Measurements from ENCODE around the gene CDYL2. TPM values are rescaled to one million over a fixed set of nuclear protein-coding genes. Genes with fewer than 3 reads are reported as not detected.

CDYL2 gene
- total RNA-seq, 1 donor from 2014 or later = 2.9 TPM

DNA sequence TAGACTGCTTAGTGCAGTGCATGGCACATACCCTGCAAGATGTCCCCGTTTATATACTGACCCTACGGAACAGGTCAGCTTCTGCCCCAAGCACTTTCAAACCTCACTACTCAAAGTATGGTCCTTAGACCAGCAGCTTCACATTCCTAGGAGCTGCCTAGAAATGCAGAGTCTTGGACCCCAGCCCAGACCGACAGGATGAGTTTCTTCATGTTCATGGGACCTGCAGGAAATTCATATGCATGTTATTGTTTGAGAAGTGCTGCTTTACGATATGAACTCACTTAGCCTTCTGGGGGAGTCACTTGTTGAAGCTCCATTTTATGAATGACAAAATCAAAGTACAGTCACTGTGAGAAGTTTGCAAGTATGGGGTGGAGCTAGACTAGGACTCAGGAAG lies 181.0 kb downstream of the CDYL2 start:
- TF ChIP-seq, protein P1, sequence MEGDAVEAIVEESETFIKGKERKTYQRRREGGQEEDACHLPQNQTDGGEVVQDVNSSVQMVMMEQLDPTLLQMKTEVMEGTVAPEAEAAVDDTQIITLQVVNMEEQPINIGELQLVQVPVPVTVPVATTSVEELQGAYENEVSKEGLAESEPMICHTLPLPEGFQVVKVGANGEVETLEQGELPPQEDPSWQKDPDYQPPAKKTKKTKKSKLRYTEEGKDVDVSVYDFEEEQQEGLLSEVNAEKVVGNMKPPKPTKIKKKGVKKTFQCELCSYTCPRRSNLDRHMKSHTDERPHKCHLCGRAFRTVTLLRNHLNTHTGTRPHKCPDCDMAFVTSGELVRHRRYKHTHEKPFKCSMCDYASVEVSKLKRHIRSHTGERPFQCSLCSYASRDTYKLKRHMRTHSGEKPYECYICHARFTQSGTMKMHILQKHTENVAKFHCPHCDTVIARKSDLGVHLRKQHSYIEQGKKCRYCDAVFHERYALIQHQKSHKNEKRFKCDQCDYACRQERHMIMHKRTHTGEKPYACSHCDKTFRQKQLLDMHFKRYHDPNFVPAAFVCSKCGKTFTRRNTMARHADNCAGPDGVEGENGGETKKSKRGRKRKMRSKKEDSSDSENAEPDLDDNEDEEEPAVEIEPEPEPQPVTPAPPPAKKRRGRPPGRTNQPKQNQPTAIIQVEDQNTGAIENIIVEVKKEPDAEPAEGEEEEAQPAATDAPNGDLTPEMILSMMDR (IDR thresholded peaks at IDR 0.05) = no peak
- TF ChIP-seq POLR2A (IDR thresholded peaks at IDR 0.05) = no peak
- H3K27me3 ChIP-seq = no peaks in the 10 kb centered on the region
- H3K4me3 ChIP-seq = no peak overlapping the region
- H3K36me3 ChIP-seq = no peaks in the 10 kb centered on the region
- no peaks in the 10 kb centered on the region for H3K4me1 ChIP-seq
- no peak overlapping the region for H3K27ac ChIP-seq
- peaks cover 6% of the 10 kb centered on the region for H3K9me3 ChIP-seq
- peak in 1 of 2 donors; percentile 47 for DNase-seq (ENCODE audit: extremely low spot score in 2 of 2)
- intact Hi-C loops (cut with DNase I) = no loop called here

DNA sequence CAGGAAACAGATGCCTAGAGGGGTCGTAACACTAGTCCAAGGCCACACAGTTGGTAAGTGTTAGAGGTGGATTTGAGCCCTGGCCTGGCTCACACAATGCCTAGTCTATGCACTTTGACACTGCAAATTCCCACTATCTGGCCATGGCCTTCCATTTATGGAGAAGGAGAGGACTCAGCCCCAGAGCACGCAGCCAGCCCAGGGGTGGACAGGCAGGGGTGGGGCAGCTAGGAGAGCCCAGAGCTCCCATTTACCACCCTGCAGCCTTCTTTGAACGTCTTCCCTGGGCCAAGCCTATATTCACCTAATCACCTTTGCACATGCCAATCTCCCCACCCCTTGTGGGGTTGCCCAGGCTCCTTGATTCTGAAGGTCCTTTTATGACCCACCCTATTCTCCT lies 182.4 kb downstream of the CDYL2 start:
- no peak for TF ChIP-seq POLR2AphosphoS5 (IDR thresholded peaks at IDR 0.05; ENCODE audit: insufficient read depth in 1 of 2, low read depth in 1 of 2)
- no peak for TF ChIP-seq POLR2A (IDR thresholded peaks at IDR 0.05)
- TF ChIP-seq, protein P1 (IDR thresholded peaks at IDR 0.05) = no peak
- no peak overlapping the region for H3K27ac ChIP-seq
- no peaks in the 10 kb centered on the region for H3K27me3 ChIP-seq
- H3K36me3 ChIP-seq = no peaks in the 10 kb centered on the region
- H3K9me3 ChIP-seq = peaks cover 6% of the 10 kb centered on the region
- intact Hi-C loops (cut with DNase I) = no loop called here
- H3K4me1 ChIP-seq = no peaks in the 10 kb centered on the region
- H3K4me3 ChIP-seq = no peak overlapping the region
- peak in 1 of 2 donors; percentile 58 for DNase-seq (ENCODE audit: extremely low spot score in 2 of 2)

DNA sequence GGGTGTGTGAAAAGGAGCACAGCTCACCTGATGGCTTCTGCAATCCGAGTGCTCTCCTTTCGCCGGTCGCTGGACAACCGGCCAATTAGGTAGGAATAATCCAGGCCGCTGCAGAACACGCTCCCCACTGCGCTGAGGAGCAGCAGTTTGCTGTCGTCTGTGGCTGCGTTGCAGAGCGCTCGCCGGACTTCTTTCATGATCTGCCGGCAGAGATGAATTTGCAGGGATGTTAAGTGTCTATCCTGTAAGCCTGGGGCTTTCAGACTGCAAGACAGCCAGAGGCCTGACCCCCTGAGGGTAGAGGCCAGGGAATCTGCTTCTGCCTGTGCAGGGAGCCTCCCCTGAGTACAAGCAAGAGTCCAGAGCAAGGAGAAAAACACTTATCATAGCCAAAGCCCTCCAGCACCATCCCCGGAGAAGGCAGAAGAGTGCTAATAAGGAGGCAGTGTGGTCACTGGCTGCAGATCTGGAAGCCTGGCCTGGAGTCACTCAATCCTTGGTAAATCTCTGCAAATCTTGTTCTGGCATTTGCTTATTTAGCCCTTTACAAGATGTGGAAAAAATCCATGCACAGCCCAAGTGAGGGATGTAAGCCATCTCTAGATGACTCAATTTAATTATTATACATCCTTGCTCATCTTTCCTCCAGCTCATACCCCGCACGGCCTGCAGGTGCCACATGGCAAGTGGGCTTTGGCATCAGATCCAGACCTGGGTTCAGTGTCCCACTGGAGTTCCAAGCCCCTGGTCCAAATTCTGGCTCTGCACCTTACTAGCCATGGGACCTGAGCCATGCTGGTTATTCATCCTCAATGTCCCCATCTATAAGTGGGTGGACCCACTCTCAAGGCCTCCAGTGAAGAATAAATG lies 183.4 kb downstream of the CDYL2 start:
- Histone ChIP-seq H3K27ac (no peak overlapping the region), H3K36me3 (no peaks in the 10 kb centered on the region), H3K4me1 (no peaks in the 10 kb centered on the region), H3K4me3 (no peak overlapping the region), H3K27me3 (no peaks in the 10 kb centered on the region), H3K9me3 (peaks cover 6% of the 10 kb centered on the region)
- TF ChIP-seq POLR2AphosphoS5 (IDR thresholded peaks at IDR 0.05; ENCODE audit: insufficient read depth in 1 of 2, low read depth in 1 of 2) (no peak), POLR2A (IDR thresholded peaks at IDR 0.05) (no peak)
- TF ChIP-seq, protein P1 (IDR thresholded peaks at IDR 0.05) = no peak
- DNase-seq (ENCODE audit: extremely low spot score in 2 of 2) = peak in 1 of 2 donors; percentile 76
- intact Hi-C loops (cut with DNase I) = no loop called here

DNA sequence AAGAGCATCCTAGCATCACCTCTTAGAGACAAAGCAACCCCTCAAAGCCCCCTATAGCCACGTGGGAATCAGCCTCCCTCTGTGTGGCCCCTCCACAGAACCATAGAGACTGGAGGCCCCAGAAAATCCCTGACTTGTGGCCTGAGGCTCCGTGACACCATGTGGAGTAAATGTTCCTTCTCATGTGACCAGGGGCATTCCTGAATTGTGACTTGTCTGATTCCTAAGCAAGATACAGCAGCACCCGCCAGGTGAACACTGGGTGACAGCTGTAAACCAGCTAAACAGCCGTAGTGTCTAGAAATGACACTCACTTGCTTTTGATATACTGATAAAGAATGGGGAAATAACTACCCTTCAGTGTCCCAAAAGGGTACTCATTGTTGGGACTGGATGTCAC lies 184.6 kb downstream of the CDYL2 start:
- H3K4me1 ChIP-seq = no peaks in the 10 kb centered on the region
- peaks cover 6% of the 10 kb centered on the region for H3K9me3 ChIP-seq
- TF ChIP-seq POLR2AphosphoS5 (IDR thresholded peaks at IDR 0.05; ENCODE audit: insufficient read depth in 1 of 2, low read depth in 1 of 2) (no peak), POLR2A (IDR thresholded peaks at IDR 0.05) (no peak)
- TF ChIP-seq, protein P1 (IDR thresholded peaks at IDR 0.05) = no peak
- H3K27ac ChIP-seq = no peak overlapping the region
- intact Hi-C loops (cut with DNase I) = no loop called here
- H3K4me3 ChIP-seq = no peak overlapping the region
- DNase-seq (ENCODE audit: extremely low spot score in 2 of 2) = peak; percentile 42 to 93
- no peaks in the 10 kb centered on the region for H3K27me3 ChIP-seq
- H3K36me3 ChIP-seq = no peaks in the 10 kb centered on the region
